Heart left ventricle (tissue), 13 donors: ENCODE measurements around the gene SND1.

ENCODE experiments used
- CTCF ChIP-seq, 12 donors: fragments of 200-600 bp; sonication (generic) in 4 of 12; IDR thresholded peaks; one replicate each; pipeline versions ENCODE4 v1.5.0 to v1.8.0; 2018 to 2022; ENCODE audit warnings: antibody characterized with exemption in 12 of 12, mild to moderate bottlenecking in 5 of 12
- POLR2A ChIP-seq, 2 donors: fragments of 450-650 bp; IDR thresholded peaks; one replicate each; pipeline ENCODE4 v1.6.1; 2017; ENCODE audit warnings: antibody characterized with exemption in 2 of 2, mild to moderate bottlenecking in 2 of 2, moderate library complexity in 2 of 2
- donor health status: ischemic (EF 13 %, LVEDD 7.1; RV severe dilation, severe dysfunction).
- donor health status: DM: no; HTN: yes; CAD: no.
- donor health status: DM: no; HTN: no; CAD: no.
- donor health status: ischemic (EF 25% LVEDD 6.9; RV normal size, moderate dysfunction).
- donor health status: ischemic (EF 25% LVEDD 5.7; RV mildly dilated, moderate dysfunction).
- donor health status: ischemic (EF 35%, LVEDD 5.7; RV mildly dilated, moderate dysfunction).
- donor health status: nonischemic (EF 11% LVEDD 7.7; RV severe dilation, severe dysfunction).
- donor health status: DM: yes; HTN: yes; CAD: no.
- donor health status: PGD.
- donor health status: ischemic (EF 29% LVEDD 5.4; RV normal size, mild dysfunction).
- donor health status: nonischemic (EF 23%, LVEDD 6.1; RV moderate dilation, normal function).

GRCh38 chr7:127678337-127678736, 26.3 kb downstream of the SND1 start:
- no peak for TF ChIP-seq CTCF (IDR thresholded peaks at IDR 0.05)
- no peak for TF ChIP-seq POLR2A (IDR thresholded peaks at IDR 0.05)
